Measurements from ENCODE around the gene ZNF385B. TPM values are rescaled to one million over a fixed set of nuclear protein-coding genes. Genes with fewer than 3 reads are reported as not detected.

ZNF385B gene
- total and polyA plus RNA-seq, 5 donors = 32.6 to 95.9 (median 65.6) TPM

DNA sequence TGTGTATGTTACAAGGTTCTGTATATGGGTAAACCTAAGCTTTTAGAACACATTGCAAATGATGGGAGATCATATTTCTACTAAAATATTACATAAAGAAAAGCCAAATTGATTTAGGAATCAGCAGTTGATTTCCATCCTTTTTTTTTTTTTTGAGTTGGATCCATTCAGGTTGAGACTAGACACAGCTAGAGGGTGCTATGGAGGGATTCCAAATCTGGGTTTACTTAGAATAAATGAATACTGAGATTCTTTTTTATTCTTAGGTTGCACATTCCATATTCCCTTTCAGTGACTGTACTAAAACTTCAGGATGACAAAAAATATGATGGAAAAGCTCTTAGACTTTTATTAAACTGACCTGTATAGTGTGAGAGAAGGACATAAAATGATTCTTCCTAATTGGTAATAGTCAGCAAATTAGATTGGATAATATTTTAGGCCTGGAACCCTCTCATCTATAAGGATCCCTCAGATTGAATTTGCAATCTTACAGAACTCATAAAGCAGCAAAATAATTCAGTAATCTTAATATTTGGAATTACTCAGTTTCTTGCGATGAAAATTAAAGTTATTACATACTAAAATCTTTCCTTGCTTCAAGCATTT, 413.5 kb downstream of the ZNF385B start:
- Histone ChIP-seq H3K27ac (ENCODE audit: low read length) (no peak overlapping the region), H3K4me1 (ENCODE audit: control insufficient read depth, insufficient read depth, low read length) (peaks cover 3% of the 10 kb centered on the region), H3K4me3 (ENCODE audit: low read length) (no peak overlapping the region), H3K9me3 (ENCODE audit: control insufficient read depth, low read length) (no peaks in the 10 kb centered on the region), H3K27me3 (ENCODE audit: control insufficient read depth, insufficient read depth) (no peaks in the 10 kb centered on the region)
- DNase-seq (no peak), ATAC-seq (no peak)
- WGBS = 99% methylated on average over 1 of the region's 1 CpG
- intact Hi-C loops (cut with DNase I) = no loop called here

DNA sequence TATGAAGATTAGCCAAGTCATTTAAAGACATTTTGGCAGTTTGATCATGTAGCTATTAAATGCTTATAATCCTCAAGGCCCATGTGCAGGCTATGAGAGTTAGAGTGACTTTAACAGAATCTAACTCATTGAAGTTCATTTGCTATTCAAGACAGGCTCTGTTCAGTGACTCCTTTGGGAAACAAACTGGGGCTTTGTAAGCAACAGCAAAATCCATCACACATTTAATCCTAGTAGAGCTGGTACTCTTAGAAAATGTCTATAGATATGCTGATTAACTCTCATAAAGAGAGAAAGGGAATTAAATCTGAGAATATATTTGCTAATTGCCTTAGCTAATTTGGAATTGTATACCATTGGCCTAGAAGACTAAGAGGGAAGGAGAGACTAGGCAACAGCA, 414.0 kb downstream of the ZNF385B start:
- ATAC-seq = no peak

DNA sequence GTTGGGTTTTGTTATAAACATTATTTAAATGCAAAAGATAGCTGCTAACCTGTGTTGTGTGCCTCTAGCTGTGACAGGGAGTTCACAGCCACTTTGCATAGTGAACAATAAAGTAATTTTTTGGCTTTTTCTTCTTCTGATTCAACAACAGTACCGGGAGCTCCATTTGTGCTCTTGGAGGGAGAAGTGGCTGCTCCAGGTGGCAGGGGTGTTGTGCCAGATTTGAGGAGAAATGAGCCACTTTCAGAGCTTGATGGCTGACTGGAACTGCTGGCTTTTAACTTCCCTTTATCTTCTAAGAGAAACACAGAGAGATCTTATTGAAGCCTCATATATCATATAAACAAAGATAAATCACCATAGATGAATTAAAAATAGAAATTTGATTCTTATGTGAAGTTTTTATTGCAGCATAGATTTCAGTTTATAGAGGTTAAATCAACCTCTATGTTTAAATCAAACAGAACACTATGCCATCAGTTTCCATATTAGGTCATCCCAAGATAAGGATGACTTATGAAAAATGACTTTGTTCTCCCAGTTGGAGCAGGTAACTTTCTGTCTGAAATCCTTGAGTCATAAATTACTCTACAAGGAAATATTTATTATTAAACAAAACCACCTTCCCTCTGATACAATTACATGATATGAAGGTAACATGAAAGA, 414.8 kb downstream of the ZNF385B start:
- no peaks in the 10 kb centered on the region for H3K27me3 ChIP-seq (ENCODE audit: control insufficient read depth, insufficient read depth)
- ATAC-seq (no peak), DNase-seq (no peak)
- H3K9me3 ChIP-seq (ENCODE audit: control insufficient read depth, low read length) = no peaks in the 10 kb centered on the region
- H3K4me1 ChIP-seq (ENCODE audit: control insufficient read depth, insufficient read depth, low read length) = peaks cover 4% of the 10 kb centered on the region
- intact Hi-C loops (cut with DNase I) = no loop called here
- no peak overlapping the region for H3K27ac ChIP-seq (ENCODE audit: low read length)
- H3K4me3 ChIP-seq (ENCODE audit: low read length) = no peak overlapping the region
- WGBS = 65% methylated on average over 1 of the region's 1 CpG

More for the DNA sequence above, 414.0 kb downstream of the ZNF385B start:
- intact Hi-C loops (cut with DNase I) = no loop called here
- DNase-seq = no peak
- no peaks in the 10 kb centered on the region for H3K9me3 ChIP-seq (ENCODE audit: control insufficient read depth, low read length)
- H3K4me3 ChIP-seq (ENCODE audit: low read length) = no peak overlapping the region
- no peak overlapping the region for H3K27ac ChIP-seq (ENCODE audit: low read length)
- H3K27me3 ChIP-seq (ENCODE audit: control insufficient read depth, insufficient read depth) = no peaks in the 10 kb centered on the region
- peaks cover 4% of the 10 kb centered on the region for H3K4me1 ChIP-seq (ENCODE audit: control insufficient read depth, insufficient read depth, low read length)

DNA sequence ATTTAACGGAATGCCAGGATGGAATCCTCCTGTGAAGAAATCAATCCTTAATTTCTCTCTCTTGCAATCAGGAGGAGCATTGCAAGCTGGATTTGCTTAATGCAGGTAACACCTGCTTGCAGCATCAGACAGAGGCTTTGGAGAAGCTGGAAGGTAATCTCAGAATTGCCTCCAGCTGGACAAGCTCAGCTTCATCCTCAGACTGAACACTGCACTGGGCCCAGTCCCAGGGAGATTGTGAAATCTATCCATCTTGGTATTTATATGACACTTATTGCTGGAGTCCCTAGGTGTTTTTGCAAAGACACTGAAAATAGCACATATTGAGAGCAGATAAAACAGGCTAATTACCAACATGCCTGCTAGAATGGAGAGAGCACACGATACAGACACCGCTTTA, 417.4 kb downstream of the ZNF385B start:
- H3K27me3 ChIP-seq (ENCODE audit: control insufficient read depth, insufficient read depth) = no peaks in the 10 kb centered on the region
- DNase-seq (peak in 2 of 3 donors; percentile 11 to 49), ATAC-seq (peak; percentile 49 to 60)
- 60% methylated on average over 3 of the region's 3 CpGs for WGBS
- no peak overlapping the region for H3K4me3 ChIP-seq (ENCODE audit: low read length)
- H3K27ac ChIP-seq (ENCODE audit: low read length) = no peak overlapping the region
- H3K9me3 ChIP-seq (ENCODE audit: control insufficient read depth, low read length) = no peaks in the 10 kb centered on the region
- peaks cover 4% of the 10 kb centered on the region for H3K4me1 ChIP-seq (ENCODE audit: control insufficient read depth, insufficient read depth, low read length)
- intact Hi-C loops (cut with DNase I) = no loop called here

DNA sequence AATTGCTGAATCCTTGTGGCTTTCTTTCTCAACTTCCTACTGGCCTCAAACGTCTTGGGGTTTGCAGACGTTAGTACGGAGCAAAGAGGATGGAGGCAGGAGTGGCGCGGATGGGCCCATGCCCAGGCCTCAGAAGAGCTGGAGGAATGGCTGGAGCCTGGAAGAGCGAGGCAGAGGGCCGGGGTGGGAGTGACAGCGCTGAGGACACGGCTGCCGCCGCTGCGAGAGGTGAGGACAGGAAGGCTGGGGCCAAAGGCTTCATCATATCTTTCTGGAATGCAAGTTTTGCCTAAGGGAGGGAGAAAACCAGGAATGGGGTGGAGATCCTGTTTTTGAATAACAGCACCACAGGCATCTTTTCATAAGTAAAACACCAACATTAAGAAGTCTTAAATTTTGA, 418.2 kb downstream of the ZNF385B start:
- Histone ChIP-seq H3K9me3 (ENCODE audit: control insufficient read depth, low read length) (no peaks in the 10 kb centered on the region), H3K4me1 (ENCODE audit: control insufficient read depth, insufficient read depth, low read length) (peaks cover 4% of the 10 kb centered on the region), H3K27me3 (ENCODE audit: control insufficient read depth, insufficient read depth) (no peaks in the 10 kb centered on the region), H3K4me3 (ENCODE audit: low read length) (no peak overlapping the region), H3K27ac (ENCODE audit: low read length) (peak overlapping the region; percentile 8)
- ATAC-seq = peak; percentile 95 to 97
- intact Hi-C loops (cut with DNase I) = no loop called here
- WGBS = 15% methylated on average over 12 of the region's 12 CpGs
- peak; percentile 54 to 91 (median 83) for DNase-seq

DNA sequence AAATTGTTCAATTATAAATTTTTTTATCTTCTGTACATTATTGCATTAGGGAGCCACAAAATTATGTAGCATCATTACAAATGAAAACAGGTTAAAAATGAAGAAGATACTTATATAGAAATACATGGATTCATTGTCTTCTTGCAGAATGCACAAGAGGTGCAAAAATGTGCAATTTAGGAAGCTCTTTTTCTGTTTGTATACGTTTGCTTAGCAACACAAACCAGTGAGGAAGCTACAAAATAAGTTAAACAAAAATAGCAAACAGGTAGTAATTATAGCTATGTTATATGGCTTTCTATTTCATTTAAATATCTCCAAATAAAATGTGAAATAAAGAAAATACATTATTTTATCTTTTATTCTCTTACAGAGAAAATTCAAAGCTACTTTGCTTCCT, 419.2 kb downstream of the ZNF385B start:
- no peaks in the 10 kb centered on the region for H3K9me3 ChIP-seq (ENCODE audit: control insufficient read depth, low read length)
- DNase-seq (no peak), ATAC-seq (no peak)
- peaks cover 4% of the 10 kb centered on the region for H3K4me1 ChIP-seq (ENCODE audit: control insufficient read depth, insufficient read depth, low read length)
- no peaks in the 10 kb centered on the region for H3K27me3 ChIP-seq (ENCODE audit: control insufficient read depth, insufficient read depth)
- H3K27ac ChIP-seq (ENCODE audit: low read length) = no peak overlapping the region
- intact Hi-C loops (cut with DNase I) = no loop called here
- WGBS = 75% methylated on average over 1 of the region's 1 CpG
- no peak overlapping the region for H3K4me3 ChIP-seq (ENCODE audit: low read length)

DNA sequence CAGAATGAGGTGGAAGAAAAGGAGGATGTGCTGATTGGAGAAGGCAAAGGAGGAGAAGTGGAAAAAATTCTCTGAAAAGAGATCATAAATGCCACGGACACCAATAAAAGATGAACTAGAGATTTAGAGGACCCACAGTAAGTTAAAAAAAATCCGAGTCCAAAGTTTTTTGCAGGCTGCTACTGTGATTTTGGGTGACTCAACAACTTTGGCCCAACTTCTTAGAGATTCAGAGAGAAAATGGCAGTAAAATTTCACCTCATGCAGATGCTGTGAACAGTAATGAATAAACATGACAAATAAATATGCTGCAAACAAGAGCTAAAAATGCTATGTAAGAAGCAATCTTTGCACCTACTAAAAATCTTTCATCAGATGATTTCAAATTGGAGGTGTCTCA, 419.9 kb downstream of the ZNF385B start:
- Histone ChIP-seq H3K27me3 (ENCODE audit: control insufficient read depth, insufficient read depth) (no peaks in the 10 kb centered on the region), H3K4me1 (ENCODE audit: control insufficient read depth, insufficient read depth, low read length) (peaks cover 4% of the 10 kb centered on the region), H3K9me3 (ENCODE audit: control insufficient read depth, low read length) (no peaks in the 10 kb centered on the region), H3K27ac (ENCODE audit: low read length) (no peak overlapping the region), H3K4me3 (ENCODE audit: low read length) (no peak overlapping the region)
- DNase-seq (no peak), ATAC-seq (no peak)
- 80% methylated on average over 2 of the region's 2 CpGs for WGBS
- intact Hi-C loops (cut with DNase I) = no loop called here

DNA sequence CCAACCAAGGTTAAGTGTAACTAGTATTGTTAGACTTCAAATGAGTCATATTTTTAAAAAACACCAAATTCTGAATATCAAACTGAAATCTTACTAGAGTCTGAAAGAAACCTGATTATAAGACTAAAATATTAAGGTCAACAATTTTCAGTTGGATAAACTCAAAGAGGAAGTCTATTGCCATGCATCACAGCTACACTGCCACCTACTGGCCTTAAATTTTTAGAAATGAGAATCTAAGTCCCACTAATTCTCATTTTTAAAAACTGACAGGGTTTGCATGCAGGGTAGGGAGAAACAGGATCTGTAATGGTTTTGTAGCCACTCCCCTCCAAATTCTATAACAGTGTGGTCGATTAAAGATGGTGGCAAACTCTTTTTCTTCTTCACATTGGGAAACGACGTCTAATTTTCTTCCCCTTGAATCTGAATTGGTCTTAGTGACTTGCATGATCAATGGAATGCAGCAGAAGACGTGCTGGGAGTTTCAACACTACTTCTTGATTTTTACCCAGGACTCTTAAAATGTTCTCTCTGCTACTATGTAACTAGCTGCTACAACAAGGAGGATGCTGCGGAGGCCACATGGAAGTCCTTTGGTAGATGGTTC, 420.7 kb downstream of the ZNF385B start:
- intact Hi-C loops (cut with DNase I) = no loop called here

DNA sequence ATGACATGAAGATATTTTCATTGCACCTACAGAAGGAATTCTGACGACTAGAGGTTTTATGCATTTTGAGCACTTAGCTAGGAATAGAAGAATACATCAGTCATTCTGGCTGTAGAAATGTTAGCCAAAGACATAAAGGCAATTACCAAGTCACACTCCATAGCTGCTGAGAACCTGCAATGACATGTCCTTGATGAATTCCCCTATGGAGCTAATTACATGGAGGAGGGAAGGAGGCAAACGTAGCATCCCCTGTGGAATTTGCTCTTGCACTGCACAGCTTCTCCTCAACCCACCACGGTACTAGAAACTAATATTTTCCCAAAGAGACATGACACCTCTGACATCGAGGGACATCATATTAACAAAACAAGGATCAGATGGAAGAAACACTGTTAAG, 422.8 kb downstream of the ZNF385B start:
- Histone ChIP-seq H3K27me3 (ENCODE audit: control insufficient read depth, insufficient read depth) (no peaks in the 10 kb centered on the region), H3K4me1 (ENCODE audit: control insufficient read depth, insufficient read depth, low read length) (peaks cover 4% of the 10 kb centered on the region), H3K9me3 (ENCODE audit: control insufficient read depth, low read length) (no peaks in the 10 kb centered on the region), H3K27ac (ENCODE audit: low read length) (no peak overlapping the region), H3K4me3 (ENCODE audit: low read length) (no peak overlapping the region)
- intact Hi-C loops (cut with DNase I) = no loop called here
- WGBS = 41% methylated on average over 4 of the region's 4 CpGs
- ATAC-seq (no peak), DNase-seq (no peak)

More for the DNA sequence above, 420.7 kb downstream of the ZNF385B start:
- Histone ChIP-seq H3K4me1 (ENCODE audit: control insufficient read depth, insufficient read depth, low read length) (peaks cover 4% of the 10 kb centered on the region), H3K4me3 (ENCODE audit: low read length) (no peak overlapping the region), H3K27me3 (ENCODE audit: control insufficient read depth, insufficient read depth) (no peaks in the 10 kb centered on the region), H3K9me3 (ENCODE audit: control insufficient read depth, low read length) (no peaks in the 10 kb centered on the region), H3K27ac (ENCODE audit: low read length) (no peak overlapping the region)
- 75% methylated on average over 5 of the region's 5 CpGs for WGBS
- DNase-seq (no peak), ATAC-seq (no peak)

DNA sequence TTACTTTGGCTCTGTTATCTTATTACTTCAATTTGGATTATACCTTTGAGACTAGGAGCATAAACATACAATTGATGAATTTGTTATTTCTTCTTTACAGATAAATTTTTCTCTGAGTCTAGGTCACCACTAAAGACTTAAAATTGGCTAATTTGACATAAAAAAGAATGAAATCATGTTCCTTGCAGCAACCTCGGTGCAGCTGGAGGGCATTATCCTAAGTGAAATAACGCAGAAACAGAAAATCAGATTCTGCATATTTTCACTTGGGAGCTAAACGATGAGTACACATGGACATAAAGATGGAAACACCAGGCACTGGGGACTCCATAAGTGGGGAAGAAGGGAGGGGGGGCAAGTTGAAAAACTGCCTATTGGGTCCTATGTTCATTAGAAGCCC, 424.0 kb downstream of the ZNF385B start:
- Histone ChIP-seq H3K9me3 (ENCODE audit: control insufficient read depth, low read length) (no peaks in the 10 kb centered on the region), H3K27ac (ENCODE audit: low read length) (no peak overlapping the region), H3K4me1 (ENCODE audit: control insufficient read depth, insufficient read depth, low read length) (no peaks in the 10 kb centered on the region), H3K27me3 (ENCODE audit: control insufficient read depth, insufficient read depth) (no peaks in the 10 kb centered on the region), H3K4me3 (ENCODE audit: low read length) (no peak overlapping the region)
- no peak for DNase-seq
- no peak for ATAC-seq
- intact Hi-C loops (cut with DNase I) = no loop called here
- WGBS = 66% methylated on average over 3 of the region's 3 CpGs

DNA sequence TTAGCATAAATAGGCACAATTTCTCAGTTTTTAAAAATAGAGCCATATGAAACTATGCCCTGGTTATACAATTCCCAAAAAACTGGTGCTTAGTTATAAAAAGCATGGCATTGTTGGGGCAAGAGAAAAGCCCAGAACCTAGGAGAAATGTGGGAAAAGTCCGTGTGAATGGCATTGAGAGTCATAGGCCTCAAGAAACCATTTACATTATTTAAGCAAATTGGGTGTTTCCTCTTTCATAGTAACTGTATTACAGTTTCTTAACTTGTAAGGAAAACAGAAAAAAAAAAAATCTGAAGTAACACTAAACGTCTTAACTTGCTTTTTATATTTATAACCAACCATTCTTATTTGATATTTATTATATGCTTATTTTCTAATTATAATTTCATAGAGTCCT, 425.8 kb downstream of the ZNF385B start:
- Histone ChIP-seq H3K4me3 (ENCODE audit: low read length) (no peak overlapping the region), H3K27ac (ENCODE audit: low read length) (no peak overlapping the region), H3K27me3 (ENCODE audit: control insufficient read depth, insufficient read depth) (no peaks in the 10 kb centered on the region), H3K4me1 (ENCODE audit: control insufficient read depth, insufficient read depth, low read length) (no peaks in the 10 kb centered on the region), H3K9me3 (ENCODE audit: control insufficient read depth, low read length) (no peaks in the 10 kb centered on the region)
- DNase-seq = no peak
- intact Hi-C loops (cut with DNase I) = no loop called here
- ATAC-seq = no peak
- WGBS = 73% methylated on average over 2 of the region's 2 CpGs

Data from right cardiac atrium (tissue), 5 donors.